Adipose tissue (tissue), 3 donors: ENCODE results near the gene ITPRIPL1. TPM values are rescaled to one million over a fixed set of nuclear protein-coding genes. Genes with fewer than 3 reads are reported as not detected.

ENCODE experiments used
- H3K27ac ChIP-seq: one replicate; pipeline ENCODE4 v1.5.1; 2013; ENCODE audit warnings: low read depth, low read length
- WGBS, 3 donors: extraction: QIAGEN DNeasy Blood & Tissue Kit; methylation state at CpG; one replicate each; pipeline ENCODE4 v1.1.7; 2013; 5-methylcytosine and 5-hydroxymethylcytosine counted together
- polyA plus RNA-seq, 3 donors: library from polyadenylated mRNA; stranded (reverse); fragments of 200-250 nt; gene quantifications; one replicate each; pipeline ENCODE4 v1.2.3, GENCODE V29; 2013
- donor health status: healthy with polysubstance abuse.
- donor health status: Bipolar disorder and iron deficiency.
- donor health status: healthy.

ITPRIPL1 gene
- polyA plus RNA-seq, 3 donors, result 0.36 to 2.1 (median 1.2) TPM

GRCh38 chr2:96345438-96345837, 20.3 kb downstream of the ITPRIPL1 start:
- 72 to 74% (median 72%) methylated on average over 4 of the region's 4 CpGs for WGBS, 3 donors
- no peak overlapping the region for H3K27ac ChIP-seq

GRCh38 chr2:96345868-96346462, 20.8 kb downstream of the ITPRIPL1 start:
- no peak overlapping the region for H3K27ac ChIP-seq
- WGBS, 3 donors, result 90 to 97% (median 91%) methylated on average over 6 of the region's 6 CpGs

DNA sequence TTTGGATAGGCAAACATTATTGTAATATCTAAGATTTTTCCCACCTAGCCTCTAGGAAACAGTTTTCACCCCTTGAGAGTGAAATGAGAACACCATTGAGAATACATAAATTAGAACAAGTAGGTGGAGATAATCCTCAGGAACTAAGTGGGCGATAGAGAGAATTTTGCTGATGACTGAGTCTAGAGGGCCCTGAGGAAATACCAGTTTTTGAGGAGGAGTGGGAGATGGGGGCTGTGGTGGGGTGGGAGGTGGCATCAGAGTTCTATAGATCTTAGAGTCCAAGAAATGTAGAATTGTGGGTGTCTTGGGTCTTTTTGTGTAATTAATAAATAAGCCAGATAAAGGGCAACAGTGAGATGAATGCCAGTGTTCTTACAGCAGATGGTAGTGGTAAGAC, 22.3 kb downstream of the ITPRIPL1 start:
- no peak overlapping the region for H3K27ac ChIP-seq
- 92 to 97% (median 92%) methylated on average over 1 of the region's 1 CpG for WGBS, 3 donors

DNA sequence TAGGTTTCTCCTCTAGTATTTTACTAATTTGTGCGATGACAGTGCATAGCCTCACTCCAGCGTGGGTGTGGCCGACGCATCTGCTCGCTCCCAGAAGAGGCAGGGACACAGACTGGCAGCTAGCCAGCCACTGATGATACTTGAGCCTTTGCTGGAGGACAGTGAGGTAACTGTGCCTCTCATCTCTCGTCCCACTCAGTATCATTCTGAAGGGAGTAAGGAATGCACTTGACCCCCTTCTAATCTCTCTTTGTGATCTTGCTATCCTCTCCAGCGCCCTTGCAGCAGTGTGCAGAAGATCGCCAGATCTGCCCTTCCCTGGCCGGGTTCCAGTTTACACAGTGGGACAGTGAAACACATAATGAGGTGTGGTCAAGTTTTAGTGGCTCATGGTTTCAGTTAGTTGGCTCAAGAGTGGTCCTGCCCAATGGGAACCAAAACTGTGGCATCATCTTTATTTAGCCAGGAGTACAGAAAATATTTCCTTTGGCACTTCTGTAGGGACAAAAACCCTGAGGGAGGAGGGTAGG, 28.0 kb downstream of the ITPRIPL1 start:
- no peak overlapping the region for H3K27ac ChIP-seq
- 48 to 70% (median 67%) methylated on average over 9 of the region's 9 CpGs for WGBS, 3 donors

- 52 to 89% (median 67%) methylated on average over 4 of the region's 4 CpGs for WGBS, 3 donors
- no peak overlapping the region for H3K27ac ChIP-seq
Observed at GRCh38 chr2:96353606-96354101, 28.5 kb downstream of the ITPRIPL1 start.

DNA sequence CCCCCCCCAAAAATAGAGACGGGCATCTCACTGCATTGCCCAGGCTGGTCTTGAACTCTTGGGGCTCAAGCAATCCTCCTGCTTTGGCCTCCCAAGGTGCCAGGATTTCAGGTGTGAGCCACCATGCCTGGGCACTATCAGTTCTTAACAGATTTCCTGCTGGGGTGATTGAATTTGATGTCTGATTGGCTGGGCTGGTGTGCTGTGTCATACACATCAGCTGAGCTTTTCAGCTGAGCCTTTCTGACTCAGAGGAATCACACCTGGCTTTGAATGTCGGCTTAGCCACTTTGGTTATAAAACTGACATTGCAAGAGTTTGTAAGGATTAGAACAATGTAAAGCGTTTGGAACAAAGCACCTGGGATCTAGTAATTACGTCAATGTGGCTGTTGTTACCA, 29.4 kb downstream of the ITPRIPL1 start:
- WGBS, 3 donors, result 80 to 93% (median 83%) methylated on average over 4 of the region's 4 CpGs
- no peak overlapping the region for H3K27ac ChIP-seq

GRCh38 chr2:96356889-96357288, 31.8 kb downstream of the ITPRIPL1 start:
- WGBS, 3 donors, result 76 to 87% (median 79%) methylated on average over 6 of the region's 6 CpGs
- H3K27ac ChIP-seq, result no peak overlapping the region

DNA sequence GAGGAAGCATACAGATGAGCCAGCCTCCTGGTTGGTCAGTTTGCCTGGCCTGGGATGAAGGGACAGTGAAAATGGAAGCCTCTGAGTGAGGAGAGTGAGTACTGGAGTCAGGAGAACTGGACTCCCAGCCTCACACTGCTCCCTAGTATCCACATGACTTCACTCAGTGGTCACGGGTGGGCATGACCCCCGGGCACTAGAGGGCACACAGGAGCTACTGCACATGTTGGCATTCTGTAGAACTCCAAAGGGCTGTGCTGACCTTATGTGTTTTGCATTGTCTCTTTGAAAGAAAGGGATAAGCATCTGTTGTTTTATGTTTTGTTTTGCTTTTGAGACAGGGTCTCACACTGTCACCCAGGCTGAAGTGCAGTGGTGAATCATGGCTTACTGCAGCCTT, 34.2 kb downstream of the ITPRIPL1 start:
- no peak overlapping the region for H3K27ac ChIP-seq
- WGBS, 3 donors, result 60 to 75% (median 65%) methylated on average over 2 of the region's 2 CpGs

DNA sequence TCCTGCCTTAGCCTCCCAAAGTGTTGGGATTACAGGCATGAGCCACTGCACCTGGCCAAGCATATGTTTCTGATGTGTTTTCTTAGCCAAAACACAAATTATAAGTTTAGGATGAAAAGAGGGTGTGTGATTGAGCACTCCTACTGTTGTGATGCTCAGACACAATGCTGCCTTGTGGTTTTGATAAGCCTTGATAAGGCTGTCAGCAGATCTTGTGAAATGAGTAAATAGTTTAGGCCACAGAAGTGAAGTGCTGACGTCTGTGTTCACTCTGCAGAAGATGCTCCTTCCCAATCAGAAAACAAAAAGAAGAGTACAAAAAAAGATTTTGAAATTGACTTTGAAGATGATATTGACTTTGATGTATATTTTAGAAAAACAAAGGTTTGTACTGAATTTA, 34.7 kb downstream of the ITPRIPL1 start:
- H3K27ac ChIP-seq, result no peak overlapping the region
- WGBS, 3 donors, result 68 to 84% (median 81%) methylated on average over 1 of the region's 1 CpG

DNA sequence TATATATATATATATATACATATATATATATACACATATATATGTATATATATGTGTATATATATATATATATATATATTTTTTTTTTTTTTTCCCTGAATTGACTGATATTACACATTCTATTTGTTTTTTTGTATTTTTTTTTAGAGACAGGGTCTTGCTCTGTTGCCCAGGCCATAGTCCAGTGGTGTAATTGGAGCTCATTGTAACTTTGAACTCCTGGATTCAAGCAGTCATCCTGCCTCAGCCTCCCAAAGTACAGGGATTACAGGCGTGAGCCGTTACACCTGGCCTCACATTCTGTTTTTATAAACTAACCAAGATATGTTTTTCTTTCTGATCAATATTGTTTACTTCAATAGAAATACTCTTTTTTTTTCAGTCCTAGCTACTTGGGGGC, 36.6 kb downstream of the ITPRIPL1 start:
- 85 to 98% (median 95%) methylated on average over 2 of the region's 2 CpGs for WGBS, 3 donors
- no peak overlapping the region for H3K27ac ChIP-seq

- no peak overlapping the region for H3K27ac ChIP-seq
- WGBS, 3 donors, result 89 to 96% (median 93%) methylated on average over 2 of the region's 2 CpGs
Observed at GRCh38 chr2:96369186-96369585, 44.1 kb downstream of the ITPRIPL1 start.

GRCh38 chr2:96374211-96374951, 49.3 kb downstream of the ITPRIPL1 start:
- WGBS, 3 donors, result 6 to 23% (median 15%) methylated on average over 2 of the region's 2 CpGs
- no peak overlapping the region for H3K27ac ChIP-seq

Other genes with a start within 250 kb of the ITPRIPL1 start
- gene ADRA2B, start 208.7 kb upstream of the ITPRIPL1 start, polyA plus RNA-seq, result 1 to 10 TPM in 1 of 3 donors, under 1 TPM in 2; 0.35 to 2.6 (median 0.98) TPM
- under 1 TPM in 1 of 3 donors, not detected in 2; 0.10 TPM for gene ASTL, start 186.8 kb upstream of the ITPRIPL1 start, polyA plus RNA-seq
- gene DUSP2, start 179.9 kb upstream of the ITPRIPL1 start, polyA plus RNA-seq, result 10 to 100 TPM in 1 of 3 donors, 1 to 10 TPM in 2; 2.3 to 15.6 (median 7.8) TPM
- 10 to 100 TPM; 33.3 to 53.4 (median 48.0) TPM for gene STARD7, start 116.5 kb upstream of the ITPRIPL1 start, polyA plus RNA-seq
- 10 to 100 TPM; 12.3 to 27.7 (median 18.8) TPM for gene TMEM127, start 59.3 kb upstream of the ITPRIPL1 start, polyA plus RNA-seq
- 10 to 100 TPM; 34.1 to 62.3 (median 35.9) TPM for gene CIAO1, start 59.1 kb upstream of the ITPRIPL1 start, polyA plus RNA-seq
- gene SNRNP200, start 19.8 kb upstream of the ITPRIPL1 start, polyA plus RNA-seq, result 10 to 100 TPM; 45.7 to 70.3 (median 50.2) TPM
- gene NCAPH, start 10.4 kb downstream of the ITPRIPL1 start, polyA plus RNA-seq, result under 1 TPM; 0.17 to 0.79 (median 0.39) TPM
- gene NEURL3, start 180.0 kb downstream of the ITPRIPL1 start, polyA plus RNA-seq, result 10 to 100 TPM in 1 of 3 donors, under 1 TPM in 1, not detected in 1; 0.12 to 12.5 TPM
- 10 to 100 TPM in 2 of 3 donors, 1 to 10 TPM in 1; 7.7 to 71.1 (median 63.3) TPM for gene ARID5A, start 211.4 kb downstream of the ITPRIPL1 start, polyA plus RNA-seq